K562 (cell line): ENCODE data around the gene FGF10. TPM values are rescaled to one million over a fixed set of nuclear protein-coding genes. Genes with fewer than 3 reads are reported as not detected.

ENCODE experiments used
- ATAC-seq: fragments of 200-7000 bp; cut with Tn5 transposase; 3 replicates; pipeline ENCODE4 v1.9.1; 2020; ENCODE audit warnings: moderate library complexity
- BruUV-seq: library from RNA; stranded (reverse); fragments of 400-500 nt; replicated peaks from 2 replicates; lab custom pipeline; 2021; lab: Mats Ljungman, UMichigan
- CTCF ChIA-PET: fragments of 300-600 bp; formaldehyde crosslinking; extraction: SDS; loops from one replicate; lab custom pipeline; 2021; ENCODE audit warnings: low intra/inter-chr PET ratio; lab: Yijun Ruan, JAX
- POLR2A ChIA-PET: fragments of 300-600, 350-650 bp; sonication (Branson Sonifier 250); formaldehyde crosslinking; extraction: SDS; loops from one replicate; lab custom pipeline; 2021; ENCODE audit warnings: antibody characterized with exemption, inconsistent platforms; lab: Yijun Ruan, JAX
- DNase-seq, 4 experiments: peaks; one replicate each; pipeline versions ENCODE4 v3.0.0 to v3.0.0-alpha.2; 2011 to 2018; ENCODE audit warnings: low spot score in 3 of 4, mixed read lengths in 3 of 4; ENCODE audit errors: extremely low read depth in 1 of 4
- FAIRE-seq: peaks from 2 replicates; lab custom pipeline; 2011; peaks lifted over from hg19 to GRCh38; lab: Jason Lieb, UNC
- H2AFZ ChIP-seq: 2 replicates; pipeline ENCODE4 v1.6.0; 2011; ENCODE audit warnings: low read depth, low read length, control low read depth, inconsistent platforms
- H3K27ac ChIP-seq: fragments of 200-600 bp; 3 replicates; pipeline ENCODE4 v1.8.0; 2011; ENCODE audit warnings: low read depth, mild to moderate bottlenecking, control low read depth, inconsistent platforms, low read length, moderate library complexity, mixed read lengths; ENCODE audit errors: extremely low read depth
- H3K27me3 ChIP-seq, 2 experiments: fragments of 300-600 bp in 1 of 2; 2 replicates in 1 of 2; 3 replicates in 1 of 2; pipeline versions ENCODE4 v1.6.0 to v1.8.0; 2011; ENCODE audit warnings: inconsistent platforms in 2 of 2, low read length in 2 of 2, mild to moderate bottlenecking in 1 of 2, mixed read lengths in 1 of 2, moderate library complexity in 1 of 2; ENCODE audit not compliant: control insufficient read depth in 2 of 2, insufficient read depth in 2 of 2
- H3K36me3 ChIP-seq: fragments of 300-600 bp; 3 replicates; pipeline ENCODE4 v1.8.0; 2011; ENCODE audit warnings: mild to moderate bottlenecking, low read length, inconsistent platforms; ENCODE audit not compliant: control insufficient read depth, insufficient read depth
- H3K4me1 ChIP-seq, 2 experiments: fragments of 200-600 bp in 1 of 2; replicated peaks in 1 of 2; 2 replicates in 1 of 2; 3 replicates in 1 of 2; pipeline versions ENCODE4 v1.5.1 to v1.8.0; 2011; ENCODE audit warnings: inconsistent platforms in 2 of 2, low read length in 2 of 2, mild to moderate bottlenecking in 1 of 2, mixed read lengths in 1 of 2, moderate library complexity in 1 of 2; ENCODE audit not compliant: control insufficient read depth in 2 of 2, insufficient read depth in 2 of 2
- H3K4me2 ChIP-seq: 2 replicates; pipeline ENCODE4 v1.6.1; 2011; ENCODE audit warnings: low read length, control low read depth, inconsistent platforms, mixed read lengths; ENCODE audit not compliant: insufficient read depth
- H3K4me3 ChIP-seq: fragments of 200-600 bp; sonication (generic), shearing (Covaris generic); 2 replicates; pipeline ENCODE4 v1.5.1; 2016; ENCODE audit warnings: control low read depth, inconsistent platforms
- H3K79me2 ChIP-seq: fragments of 200-600 bp; 3 replicates; pipeline ENCODE4 v1.8.0; 2011; ENCODE audit warnings: low read length, inconsistent platforms; ENCODE audit not compliant: control insufficient read depth, insufficient read depth
- H3K9ac ChIP-seq, 2 experiments: 2 replicates each; pipeline versions ENCODE4 v1.6.0 to v1.6.1; 2011; ENCODE audit warnings: low read depth in 2 of 2, low read length in 2 of 2, control low read depth in 1 of 2, inconsistent platforms in 1 of 2, mild to moderate bottlenecking in 1 of 2, mixed read lengths in 1 of 2; ENCODE audit not compliant: insufficient read depth in 1 of 2
- H3K9me1 ChIP-seq: one replicate; pipeline ENCODE4 v1.6.0; 2011; ENCODE audit warnings: inconsistent platforms, mild to moderate bottlenecking, low read length, moderate library complexity; ENCODE audit not compliant: control insufficient read depth, insufficient read depth
- H3K9me3 ChIP-seq: replicated peaks from 2 replicates; pipeline ENCODE4 v1.5.1; 2011; ENCODE audit warnings: low read depth, low read length, inconsistent platforms; ENCODE audit not compliant: control insufficient read depth, insufficient read depth
- H4K20me1 ChIP-seq: replicated peaks from 2 replicates; pipeline ENCODE4 v1.6.1; 2011; ENCODE audit warnings: low read length, inconsistent platforms, mixed read lengths; ENCODE audit not compliant: control insufficient read depth, insufficient read depth
- DMBX1 ChIP-seq: fragments of 250-450 bp; sonication (Bioruptor Pico); IDR thresholded peaks from 2 replicates; pipeline ENCODE4 v1.8.0; 2022; ENCODE audit warnings: inconsistent platforms, mild to moderate bottlenecking, moderate library complexity, borderline replicate concordance
- EGR1 ChIP-seq: fragments of 450-650 bp; conservative IDR thresholded peaks from 2 replicates; pipeline ENCODE4 v1.6.1; 2017; ENCODE audit warnings: mild to moderate bottlenecking
- EWSR1 ChIP-seq: fragments of 450-650 bp; IDR thresholded peaks from 2 replicates; pipeline ENCODE4 v1.6.1; 2018; ENCODE audit warnings: borderline replicate concordance, mild to moderate bottlenecking, low read depth, moderate library complexity; ENCODE audit not compliant: partially characterized antibody
- FOS ChIP-seq: IDR thresholded peaks from 3 replicates; pipeline ENCODE4 v1.6.1; 2011; ENCODE audit not compliant: insufficient read length; ENCODE audit errors: extremely low read depth
- KLF10 ChIP-seq: fragments of 250-450 bp; sonication (Bioruptor Pico); IDR thresholded peaks from 2 replicates; pipeline ENCODE4 v1.6.1; 2021; ENCODE audit warnings: matching md5 sums
- MTA3 ChIP-seq: fragments of 450-650 bp; formaldehyde crosslinking; IDR thresholded peaks from 2 replicates; pipeline ENCODE4 v1.6.1; 2017; ENCODE audit warnings: mild to moderate bottlenecking, borderline replicate concordance
- MYBL2 ChIP-seq, 2 experiments: fragments of 450-650 bp in 1 of 2; sonication (generic) in 1 of 2; formaldehyde crosslinking in 1 of 2; IDR thresholded peaks; 2 replicates each; pipeline versions ENCODE4 v1.6.1 to v1.8.1; 2017 to 2022; ENCODE audit warnings: borderline replicate concordance in 1 of 2, inconsistent platforms in 1 of 2, low read depth in 1 of 2, mild to moderate bottlenecking in 1 of 2, missing genetic modification reagents in 1 of 2, moderate library complexity in 1 of 2
- NBN ChIP-seq: fragments of 450-650 bp; IDR thresholded peaks from 2 replicates; pipeline ENCODE4 v1.6.1; 2016; ENCODE audit warnings: low read depth, mild to moderate bottlenecking
- NFRKB ChIP-seq: fragments of 450-650 bp; IDR thresholded peaks from 2 replicates; pipeline ENCODE4 v1.6.1; 2016; ENCODE audit warnings: low read depth
- RBBP5 ChIP-seq: fragments of 200-600 bp; sonication (generic); IDR thresholded peaks from 2 replicates; pipeline ENCODE4 v1.6.1; 2012; ENCODE audit warnings: borderline replicate concordance, mild to moderate bottlenecking, low read length, control low read depth, inconsistent platforms; ENCODE audit not compliant: insufficient read depth, poor library complexity, severe bottlenecking
- ZMIZ1 ChIP-seq, 2 experiments: fragments of 150-350 bp in 1 of 2; IDR thresholded peaks; 2 replicates each; pipeline ENCODE4 v1.6.1; 2012 to 2016; ENCODE audit warnings: low read depth in 2 of 2, low read length in 2 of 2, mild to moderate bottlenecking in 1 of 2, moderate library complexity in 1 of 2
- ZNF174 ChIP-seq: fragments of 250-450 bp; sonication (Bioruptor Pico); IDR thresholded peaks from 2 replicates; pipeline ENCODE4 v1.4.0; 2020; ENCODE audit warnings: mild to moderate bottlenecking
- ZNF224 ChIP-seq: sonication (generic); formaldehyde crosslinking; IDR thresholded peaks from 2 replicates; pipeline ENCODE4 v1.8.0; 2022; ENCODE audit warnings: mild to moderate bottlenecking, missing genetic modification reagents
- ZNF764 ChIP-seq: fragments of 250-450 bp; sonication (Bioruptor Pico); IDR thresholded peaks from 2 replicates; pipeline ENCODE4 v1.4.0; 2020; ENCODE audit warnings: low read depth, mild to moderate bottlenecking, moderate library complexity
- ZSCAN32 ChIP-seq: fragments of 450-650 bp; formaldehyde crosslinking; IDR thresholded peaks from 2 replicates; pipeline ENCODE4 v1.4.0; 2020; ENCODE audit warnings: mild to moderate bottlenecking, moderate library complexity
- WGBS: fragments of 100-300 bp; shearing (Covaris generic); methylation state at CpG from one replicate; pipeline ENCODE4 v1.1.6; 2016; ENCODE audit warnings: low coverage, mixed read lengths; ENCODE audit not compliant: insufficient coverage; ENCODE audit errors: missing lambda C conversion rate; 5-methylcytosine and 5-hydroxymethylcytosine counted together
- in situ Hi-C: fragments of 300-500 bp; cut with MboI; formaldehyde crosslinking; loops from 4 replicates; pipeline ENCODE4 v1.15.0; 2018; ENCODE audit warnings: inconsistent platforms, mixed read lengths
- intact Hi-C: fragments of 100-400 bp; cut with micrococcal nuclease; formaldehyde crosslinking; loops from 2 replicates; pipeline ENCODE4 v1.14.2; 2022
- polyA plus RNA-seq, 8 experiments: library from polyadenylated mRNA; depleted of rRNA in 4 of 8; stranded (reverse) in 5 of 8; unstranded in 3 of 8; fragments of >200 nt; fragmentation: Nextera tagmentation in 2 of 8; fragmentation: Illumina TruSeq in 1 of 8; extraction: Ambion mirVana in 2 of 8; extraction: Trizol in 1 of 8; gene quantifications; 2 replicates each; pipeline versions ENCODE4 v1.2.1 to v1.2.3, GENCODE V29; 2011 to 2014; ENCODE audit warnings: inconsistent platforms in 1 of 8, missing spikeins in 1 of 8
- total RNA-seq, 7 experiments: library from RNA; depleted of rRNA in 6 of 7; stranded (reverse); fragments of >200 nt in 6 of 7; fragmentation: Illumina TruSeq in 2 of 7; extraction: Trizol in 2 of 7; gene quantifications; 2 replicates each; pipeline versions ENCODE4 v1.2.1 to v1.2.3, GENCODE V29; 2011 to 2021; ENCODE audit warnings: low replicate concordance in 1 of 7
- TF ChIP-seq, protein P1 (sequence below): sonication (generic); formaldehyde crosslinking; IDR thresholded peaks from 2 replicates; pipeline ENCODE4 v1.8.1; 2023; ENCODE audit warnings: mild to moderate bottlenecking, missing genetic modification reagents, moderate library complexity
- TF ChIP-seq, protein P2 (sequence below): sonication (generic); formaldehyde crosslinking; IDR thresholded peaks from 2 replicates; pipeline ENCODE4 v1.8.0; 2023; ENCODE audit warnings: mild to moderate bottlenecking, missing genetic modification reagents

FGF10 gene
- total and polyA plus RNA-seq, 9 of the 15 experiments (the other 6 are each of a cell fraction or from before 2014, with no cell fraction given): not detected

GRCh38 chr5:44390351-44390750, 1.1 kb upstream of the FGF10 start (continued):
- TF ChIP-seq ZNF174 (CRISPR knock-in tag) (no peak), NFRKB (no peak), ZNF224 (CRISPR knock-in tag) (no peak), DMBX1 (CRISPR knock-in tag) (no peak), FOS (no peak), EWSR1 (no peak)
- TF ChIP-seq, protein P1, sequence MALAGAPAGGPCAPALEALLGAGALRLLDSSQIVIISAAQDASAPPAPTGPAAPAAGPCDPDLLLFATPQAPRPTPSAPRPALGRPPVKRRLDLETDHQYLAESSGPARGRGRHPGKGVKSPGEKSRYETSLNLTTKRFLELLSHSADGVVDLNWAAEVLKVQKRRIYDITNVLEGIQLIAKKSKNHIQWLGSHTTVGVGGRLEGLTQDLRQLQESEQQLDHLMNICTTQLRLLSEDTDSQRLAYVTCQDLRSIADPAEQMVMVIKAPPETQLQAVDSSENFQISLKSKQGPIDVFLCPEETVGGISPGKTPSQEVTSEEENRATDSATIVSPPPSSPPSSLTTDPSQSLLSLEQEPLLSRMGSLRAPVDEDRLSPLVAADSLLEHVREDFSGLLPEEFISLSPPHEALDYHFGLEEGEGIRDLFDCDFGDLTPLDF (CRISPR knock-in tag): no peak

GRCh38 chr5:44389823-44390143, 563 bp upstream of the FGF10 start:
- WGBS: 0% methylated on average over 5 of the region's 5 CpGs
- no peaks in the 10 kb centered on the region for H3K36me3 ChIP-seq
- no peak overlapping the region for H2AFZ ChIP-seq
- in situ Hi-C loops: no loop called here
- H3K27ac ChIP-seq: no peak overlapping the region
- H3K4me1 ChIP-seq: no peaks in the 10 kb centered on the region
- ATAC-seq (no peak), DNase-seq (no peak), FAIRE-seq (no peak)
- no peak overlapping the region for H3K4me2 ChIP-seq
- H3K9me1 ChIP-seq: no peaks in the 10 kb centered on the region
- ChIA-PET POLR2A (no interaction called here), CTCF (no interaction called here)
- no peaks in the 10 kb centered on the region for H4K20me1 ChIP-seq
- no TSS peak for BruUV-seq
- H3K27me3 ChIP-seq: no peaks in the 10 kb centered on the region
- H3K79me2 ChIP-seq: no peaks in the 10 kb centered on the region
- H3K9me3 ChIP-seq: no peaks in the 10 kb centered on the region
- intact Hi-C loops: no loop called here
- H3K9ac ChIP-seq: no peak overlapping the region
- no peak overlapping the region for H3K4me3 ChIP-seq
- no peak for TF ChIP-seq KLF10 (CRISPR knock-in tag)
- TF ChIP-seq RBBP5: no peak
- no peak for TF ChIP-seq MYBL2 (IDR thresholded peaks at IDR 0.05; ENCODE audit: low read depth)
- no peak for TF ChIP-seq MYBL2 (CRISPR knock-in tag; IDR thresholded peaks at IDR 0.05; ENCODE audit: borderline replicate concordance)
- no peak for TF ChIP-seq ZNF764 (CRISPR knock-in tag)
- TF ChIP-seq ZMIZ1 (IDR thresholded peaks at IDR 0.05; ENCODE audit: low read depth in 2 of 2, low read length in 2 of 2): no peak
- TF ChIP-seq, protein P2, sequence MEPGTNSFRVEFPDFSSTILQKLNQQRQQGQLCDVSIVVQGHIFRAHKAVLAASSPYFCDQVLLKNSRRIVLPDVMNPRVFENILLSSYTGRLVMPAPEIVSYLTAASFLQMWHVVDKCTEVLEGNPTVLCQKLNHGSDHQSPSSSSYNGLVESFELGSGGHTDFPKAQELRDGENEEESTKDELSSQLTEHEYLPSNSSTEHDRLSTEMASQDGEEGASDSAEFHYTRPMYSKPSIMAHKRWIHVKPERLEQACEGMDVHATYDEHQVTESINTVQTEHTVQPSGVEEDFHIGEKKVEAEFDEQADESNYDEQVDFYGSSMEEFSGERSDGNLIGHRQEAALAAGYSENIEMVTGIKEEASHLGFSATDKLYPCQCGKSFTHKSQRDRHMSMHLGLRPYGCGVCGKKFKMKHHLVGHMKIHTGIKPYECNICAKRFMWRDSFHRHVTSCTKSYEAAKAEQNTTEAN (CRISPR knock-in tag): no peak
- no peak for TF ChIP-seq ZSCAN32 (CRISPR knock-in tag)
- TF ChIP-seq MTA3: no peak
- TF ChIP-seq NBN: no peak
- no peak for TF ChIP-seq EGR1
